HG03066 (cell line): ENCODE results near the gene SERPINA5.

Experiments
- ATAC-seq: cut with Tn5 transposase; IDR thresholded peaks from one replicate; pipeline ENCODE4 v1.9.1; 2021; ENCODE audit warnings: low read depth; ENCODE audit not compliant: unreplicated experiment

Gene SERPINA5

GRCh38 chr14:94641632-94641955, 60.4 kb downstream of the SERPINA5 start:
- no peak for ATAC-seq
